ENCODE results near the gene TAAR8.

- no peak for TF ChIP-seq CTCF (IDR thresholded peaks at IDR 0.05)
- no peak for TF ChIP-seq POLR2AphosphoS5 (IDR thresholded peaks at IDR 0.05)
- no peak for TF ChIP-seq POLR2A (IDR thresholded peaks at IDR 0.05)
- TF ChIP-seq EP300 (IDR thresholded peaks at IDR 0.05) = no peak
These were observed 38.5 kb upstream of the TAAR8 start for GRCh38 chr6:132513831-132514545.

Data from suprapubic skin (tissue), 4 donors.